Epithelial cell of proximal tubule (primary cell): ENCODE results near the gene GGT6. TPM values are rescaled to one million over a fixed set of nuclear protein-coding genes. Genes with fewer than 3 reads are reported as not detected.
"Not testable (repeated sequence)": the region's sequence is repeated elsewhere in the genome, so short reads cannot be mapped to it uniquely, and the experiment has no call there.

ENCODE experiments used
- DNase-seq: peaks from one replicate; pipeline ENCODE4 v3.0.0-alpha.2; 2011; ENCODE audit warnings: low read depth
- H3K4me3 ChIP-seq: 2 replicates; pipeline ENCODE4 v1.5.1; 2011; ENCODE audit warnings: low read depth, mild to moderate bottlenecking, low read length
- total RNA-seq: library from RNA; depleted of rRNA; stranded (reverse); fragments of >200 nt; gene quantifications from 2 replicates; pipeline ENCODE4 v1.2.3, GENCODE V29; 2015
- TF ChIP-seq, protein P1 (sequence below): conservative IDR thresholded peaks from 2 replicates; pipeline ENCODE4 v1.5.1; 2012; ENCODE audit warnings: low read depth, mild to moderate bottlenecking, low read length

The GGT6 gene
- total RNA-seq, 1 donor from 2014 or later: 0.86 TPM

DNA sequence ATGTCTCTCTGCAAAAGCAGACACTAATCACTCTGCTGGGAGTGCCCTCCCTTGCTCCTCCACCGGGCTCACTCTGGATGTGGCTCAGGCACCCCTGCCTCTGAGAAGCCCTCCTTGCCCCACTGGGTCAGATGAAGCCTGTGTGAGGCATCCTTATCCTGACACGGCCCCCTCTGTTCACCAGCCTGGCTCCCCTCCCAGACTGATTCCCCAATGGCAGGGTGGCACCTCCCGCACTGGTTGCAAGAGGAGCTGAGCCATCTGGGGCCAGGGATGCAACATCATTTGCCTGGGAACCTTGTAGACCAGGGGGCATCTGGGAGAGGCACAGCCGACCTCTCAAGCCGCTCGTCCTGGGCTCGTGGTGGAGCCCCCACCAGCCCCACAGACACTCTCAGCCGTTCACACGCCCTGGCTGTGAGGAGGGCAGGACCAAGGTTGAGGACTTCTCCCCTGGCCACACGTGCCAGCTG is 30.6 kb upstream of the GGT6 start:
- no peak overlapping the region for H3K4me3 ChIP-seq
- TF ChIP-seq, protein P1, sequence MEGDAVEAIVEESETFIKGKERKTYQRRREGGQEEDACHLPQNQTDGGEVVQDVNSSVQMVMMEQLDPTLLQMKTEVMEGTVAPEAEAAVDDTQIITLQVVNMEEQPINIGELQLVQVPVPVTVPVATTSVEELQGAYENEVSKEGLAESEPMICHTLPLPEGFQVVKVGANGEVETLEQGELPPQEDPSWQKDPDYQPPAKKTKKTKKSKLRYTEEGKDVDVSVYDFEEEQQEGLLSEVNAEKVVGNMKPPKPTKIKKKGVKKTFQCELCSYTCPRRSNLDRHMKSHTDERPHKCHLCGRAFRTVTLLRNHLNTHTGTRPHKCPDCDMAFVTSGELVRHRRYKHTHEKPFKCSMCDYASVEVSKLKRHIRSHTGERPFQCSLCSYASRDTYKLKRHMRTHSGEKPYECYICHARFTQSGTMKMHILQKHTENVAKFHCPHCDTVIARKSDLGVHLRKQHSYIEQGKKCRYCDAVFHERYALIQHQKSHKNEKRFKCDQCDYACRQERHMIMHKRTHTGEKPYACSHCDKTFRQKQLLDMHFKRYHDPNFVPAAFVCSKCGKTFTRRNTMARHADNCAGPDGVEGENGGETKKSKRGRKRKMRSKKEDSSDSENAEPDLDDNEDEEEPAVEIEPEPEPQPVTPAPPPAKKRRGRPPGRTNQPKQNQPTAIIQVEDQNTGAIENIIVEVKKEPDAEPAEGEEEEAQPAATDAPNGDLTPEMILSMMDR: no peak
- DNase-seq: no peak

DNA sequence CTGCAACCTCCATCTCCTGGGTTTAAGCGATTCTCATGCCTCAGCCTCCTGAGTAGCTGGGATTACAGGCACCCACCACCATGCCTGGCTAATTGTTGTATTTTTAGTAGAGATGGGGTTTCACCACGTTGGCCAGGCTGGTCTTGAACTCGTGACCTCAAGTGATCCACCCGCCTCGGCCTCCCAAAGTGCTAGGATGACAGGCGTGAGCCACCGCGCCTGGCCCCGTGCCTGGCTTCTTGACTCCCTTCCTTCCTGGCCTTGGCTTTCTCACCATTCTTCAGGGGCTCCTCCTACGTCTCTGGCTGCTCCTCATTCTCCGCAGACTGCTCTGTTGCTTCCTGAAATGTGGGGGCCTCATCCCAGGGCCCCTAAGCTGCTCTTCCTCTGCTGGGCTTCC is 29.7 kb upstream of the GGT6 start:
- DNase-seq, H3K4me3 ChIP-seq: not testable (repeated sequence)

DNA sequence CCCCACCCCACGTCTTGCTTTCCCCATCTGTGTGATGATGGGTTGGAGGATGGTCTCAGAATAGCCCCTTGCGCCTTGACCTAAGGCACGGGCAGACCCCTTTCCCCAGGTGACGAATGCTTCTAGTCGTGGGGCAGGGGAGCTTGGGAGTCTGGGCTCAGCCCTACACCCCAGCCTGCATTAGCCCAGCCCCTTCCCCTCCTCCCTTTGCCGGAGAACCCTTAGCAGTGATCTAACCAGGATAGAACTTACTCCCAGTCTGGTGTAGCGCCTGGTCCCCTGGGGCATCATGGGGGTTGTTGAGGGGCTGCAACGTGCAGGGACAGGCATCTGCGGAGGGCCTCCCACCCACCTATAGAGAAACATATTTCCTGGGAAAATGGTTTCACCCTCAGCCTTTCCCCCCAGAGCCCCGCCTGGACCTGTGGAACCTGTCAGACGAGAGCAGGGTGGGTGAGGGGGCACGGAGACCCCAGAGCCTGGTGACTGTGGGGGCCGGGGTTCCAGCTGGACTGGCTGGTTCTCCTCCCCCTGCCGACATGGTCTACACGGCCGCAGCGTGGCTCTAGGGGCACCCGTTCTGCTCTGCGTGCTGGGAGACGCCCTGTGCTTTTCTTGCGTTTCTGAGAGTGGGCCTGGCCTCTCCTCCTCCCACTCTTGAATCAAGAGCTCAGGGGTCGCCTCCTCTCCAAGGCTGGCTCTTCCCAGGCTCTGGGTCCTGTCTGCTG is 28.7 kb upstream of the GGT6 start:
- DNase-seq: no peak
- TF ChIP-seq, protein P1: no peak
- no peak overlapping the region for H3K4me3 ChIP-seq

DNA sequence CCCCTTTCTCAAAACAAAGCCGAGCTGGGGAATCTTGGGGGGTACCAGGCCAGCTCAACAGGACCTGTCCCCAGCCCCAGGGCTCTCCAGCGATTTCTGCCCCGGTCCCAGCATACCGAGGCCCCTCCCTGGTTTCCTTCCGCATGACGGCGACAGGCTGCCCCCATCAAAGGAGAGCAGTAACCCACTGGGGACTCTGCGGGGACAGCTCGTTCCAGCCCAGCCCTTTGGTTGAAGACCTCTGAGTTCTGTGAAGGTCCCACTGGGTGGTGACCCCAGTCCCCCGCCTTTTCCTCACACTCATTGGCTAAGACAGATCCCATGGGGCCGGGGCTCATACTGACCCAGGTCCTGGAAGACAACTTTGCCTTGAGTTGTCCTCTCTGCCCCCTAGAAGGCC is 28.0 kb upstream of the GGT6 start:
- TF ChIP-seq, protein P1: no peak
- no peak for DNase-seq
- no peak overlapping the region for H3K4me3 ChIP-seq

DNA sequence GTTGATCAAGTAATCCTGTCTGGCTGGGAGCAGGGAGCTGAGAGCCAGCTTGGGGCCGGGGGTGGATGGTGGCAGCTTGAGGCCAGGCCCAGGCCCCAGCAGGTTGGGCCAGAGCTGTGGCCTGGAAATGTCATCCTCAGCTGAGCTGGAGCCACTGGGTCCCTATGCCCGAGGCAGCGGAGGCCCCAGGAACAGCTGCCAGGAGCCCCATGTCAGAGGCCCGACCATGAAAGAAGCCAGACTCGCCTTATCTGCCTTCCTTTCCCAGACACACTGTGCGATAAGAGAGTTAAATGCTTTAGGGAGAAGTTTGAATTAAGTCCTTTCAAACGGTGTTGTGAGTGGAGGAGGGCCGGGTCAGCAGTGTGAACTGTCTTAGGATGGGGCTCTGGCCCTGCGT is 27.4 kb upstream of the GGT6 start:
- TF ChIP-seq, protein P1: no peak
- no peak for DNase-seq
- no peak overlapping the region for H3K4me3 ChIP-seq

DNA sequence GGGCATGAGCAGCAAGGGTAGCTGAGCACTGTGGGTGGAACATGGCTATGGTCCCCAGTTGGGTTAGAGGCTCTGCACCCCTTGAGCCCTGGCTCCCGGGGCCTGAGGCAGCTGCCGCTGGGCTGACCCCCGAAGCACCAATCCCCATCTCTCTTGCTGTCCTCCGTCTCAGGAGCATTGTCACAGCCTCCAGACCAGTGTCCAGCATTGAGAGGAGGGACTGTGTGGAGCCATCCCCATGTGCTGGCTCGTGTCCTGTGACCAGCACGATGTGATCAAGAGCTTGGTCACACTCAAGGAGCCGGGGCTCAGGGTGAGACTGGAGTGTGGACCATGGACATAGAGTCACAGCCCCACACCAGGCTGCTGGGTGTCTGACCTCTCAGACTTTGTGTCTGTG is 26.8 kb upstream of the GGT6 start:
- TF ChIP-seq, protein P1: no peak
- no peak for DNase-seq
- no peak overlapping the region for H3K4me3 ChIP-seq

DNA sequence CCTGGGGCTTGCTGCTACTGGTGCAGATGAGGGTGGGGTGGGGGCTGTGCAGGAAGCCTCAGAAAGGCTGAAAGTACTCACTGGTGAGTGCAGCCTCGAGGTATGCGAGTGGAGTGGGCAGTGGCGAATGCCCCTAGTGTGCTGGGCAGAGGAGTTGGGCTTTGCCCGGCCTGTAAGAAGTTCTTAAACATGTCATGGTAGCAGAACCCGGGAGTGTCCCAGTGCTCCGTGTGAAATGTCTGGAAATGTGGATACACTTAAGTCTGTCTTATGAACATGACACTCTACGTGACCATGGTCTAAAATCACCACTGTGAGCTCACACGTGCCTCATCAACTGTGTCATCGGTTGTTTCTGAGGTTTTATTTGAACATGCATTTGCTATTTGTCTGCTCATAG is 25.7 kb upstream of the GGT6 start:
- no peak overlapping the region for H3K4me3 ChIP-seq
- TF ChIP-seq, protein P1: no peak
- DNase-seq: no peak
